ENCODE measurements around the gene RITA1.

The RITA1 gene

DNA sequence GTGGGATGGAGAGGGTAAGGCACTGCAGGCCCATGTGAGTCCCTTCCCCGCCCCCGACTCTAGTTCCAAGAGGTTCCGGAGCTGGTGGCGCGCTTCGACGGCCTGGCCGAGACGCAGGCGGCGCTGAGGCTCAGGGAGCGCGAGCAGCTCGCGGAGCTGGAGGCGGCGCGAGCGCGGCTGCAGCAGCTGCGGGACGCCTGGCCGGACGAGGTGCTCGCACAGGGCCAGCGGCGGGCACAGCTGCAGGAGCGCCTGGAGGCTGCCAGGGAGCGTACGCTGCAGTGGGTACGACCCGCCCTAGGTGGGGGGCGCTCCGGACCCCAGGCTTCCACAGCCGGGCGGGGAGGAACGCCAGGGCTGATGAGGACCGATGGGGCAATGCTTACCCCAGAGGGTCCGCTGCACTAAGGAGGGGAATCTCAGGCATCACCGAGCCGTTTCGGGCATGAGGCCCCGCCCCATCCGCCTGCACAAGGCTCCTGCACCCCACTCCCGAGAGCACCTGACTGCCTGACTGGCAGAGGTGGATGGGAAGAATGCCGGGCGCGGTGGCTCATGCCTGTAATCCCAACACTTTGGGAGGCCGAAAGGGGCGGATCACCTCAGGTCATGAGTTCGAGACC is 31.1 kb upstream of the RITA1 start:
- peak; percentile 84 for DNase-seq (ENCODE audit: low spot score)

DNA sequence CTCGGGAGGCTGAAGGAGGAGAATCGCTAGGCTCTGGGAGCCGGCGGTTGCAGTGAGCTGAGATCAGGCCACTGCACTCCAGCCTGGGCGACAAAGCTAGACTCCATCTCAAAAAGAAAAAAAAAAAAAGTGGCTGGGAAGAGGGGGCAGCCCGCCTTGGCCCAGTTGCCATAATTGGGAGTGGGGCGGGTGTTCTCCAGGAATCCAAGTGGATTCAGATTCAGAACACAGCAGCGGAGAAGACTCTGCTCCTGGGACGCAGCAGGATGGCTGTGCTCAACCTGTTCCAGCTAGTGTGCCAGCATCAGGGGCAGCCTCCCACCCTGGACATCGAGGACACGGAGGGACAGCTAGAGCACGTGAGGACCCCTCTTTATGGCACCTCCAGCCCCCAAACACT is 30.5 kb upstream of the RITA1 start:
- DNase-seq (ENCODE audit: low spot score), result no peak

DNA sequence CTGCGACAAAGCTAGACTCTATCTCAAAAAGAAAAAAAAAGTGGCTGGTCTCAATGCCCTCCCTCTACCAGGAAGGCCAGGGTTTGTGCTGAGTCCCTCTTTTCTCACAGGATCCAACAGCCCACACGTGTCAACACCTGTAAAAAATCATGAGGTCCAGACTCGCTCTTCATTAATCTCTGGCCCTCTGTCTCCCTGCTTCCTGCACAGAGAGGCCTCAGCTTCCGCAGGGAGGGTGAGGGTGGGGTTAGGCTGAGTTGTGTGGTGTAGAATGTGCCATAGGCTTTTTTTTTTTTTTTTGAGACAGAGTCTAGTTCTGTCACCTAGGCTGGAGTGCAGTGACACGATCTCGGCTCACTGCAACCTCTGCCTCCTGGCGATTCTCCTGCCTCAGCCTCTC is 29.9 kb upstream of the RITA1 start:
- DNase-seq (ENCODE audit: low spot score), result peak; percentile 34

DNA sequence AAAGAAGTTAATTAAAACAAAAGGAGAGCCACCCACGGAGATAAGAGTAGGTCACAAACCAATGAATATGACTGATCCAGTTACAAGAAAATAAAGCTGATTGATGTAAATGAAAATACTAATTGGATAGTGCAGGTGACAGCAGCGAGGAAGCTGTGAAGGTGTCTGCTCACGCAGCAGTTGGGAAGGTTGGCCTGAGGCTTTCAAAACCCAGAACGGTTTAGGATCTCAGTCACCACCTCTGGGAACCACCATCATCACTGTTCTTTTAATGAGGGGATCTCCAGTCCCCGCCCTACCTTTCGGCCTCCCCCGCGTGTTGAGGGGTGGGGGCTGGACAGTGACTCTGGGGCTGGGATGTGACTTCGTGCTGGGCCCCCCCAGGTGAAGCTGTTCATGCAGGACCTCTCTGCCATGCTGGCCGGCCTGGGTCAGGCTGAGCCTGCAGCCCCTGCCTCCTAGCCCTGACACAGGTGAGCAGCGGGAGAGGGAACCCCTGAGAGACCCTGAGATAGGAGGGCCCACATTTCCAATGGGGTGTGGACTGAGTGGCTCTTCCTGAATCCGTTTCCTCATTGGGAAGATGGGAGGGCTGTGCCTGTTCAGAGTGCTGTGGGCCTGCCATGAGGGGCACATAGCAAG is 28.2 kb upstream of the RITA1 start:
- DNase-seq (ENCODE audit: low spot score), result no peak

DNA sequence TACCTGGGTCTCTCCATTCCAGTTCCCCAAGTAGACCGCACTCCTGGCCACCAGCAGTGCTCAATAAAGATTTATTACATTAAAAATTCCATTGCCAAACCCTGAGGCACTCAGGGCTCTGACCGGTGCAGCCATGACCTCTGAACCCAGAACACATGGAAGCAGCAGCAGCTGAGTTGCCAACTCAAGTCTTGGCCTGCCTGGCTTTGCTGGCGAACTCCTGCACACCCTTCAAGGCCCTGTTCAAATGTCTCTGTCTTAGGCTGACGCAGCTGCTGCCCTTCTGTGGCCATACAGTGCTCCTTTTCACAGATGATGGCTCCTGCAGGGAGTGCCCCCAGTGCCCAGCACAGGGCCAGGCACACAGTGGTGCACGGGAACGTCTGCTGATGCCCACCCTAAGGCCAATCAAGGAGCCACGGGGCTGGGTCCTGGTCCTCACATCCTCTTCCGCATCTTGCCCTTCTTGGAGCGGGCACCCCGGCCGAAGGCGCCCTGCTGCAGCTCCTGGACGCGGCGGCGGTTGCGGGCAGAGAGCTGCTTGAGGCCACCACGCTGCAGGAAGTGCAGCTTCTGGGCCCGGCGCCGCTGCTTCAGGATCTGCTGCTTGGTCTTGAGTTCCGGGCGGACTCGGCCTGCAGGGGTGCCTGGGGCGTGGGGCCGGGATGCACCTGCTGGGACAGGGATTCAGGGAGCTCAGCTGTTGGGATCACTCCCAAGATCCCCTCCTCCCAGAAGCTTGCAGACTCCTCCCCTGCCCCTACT is 26.9 kb upstream of the RITA1 start:
- DNase-seq (ENCODE audit: low spot score), result no peak

DNA sequence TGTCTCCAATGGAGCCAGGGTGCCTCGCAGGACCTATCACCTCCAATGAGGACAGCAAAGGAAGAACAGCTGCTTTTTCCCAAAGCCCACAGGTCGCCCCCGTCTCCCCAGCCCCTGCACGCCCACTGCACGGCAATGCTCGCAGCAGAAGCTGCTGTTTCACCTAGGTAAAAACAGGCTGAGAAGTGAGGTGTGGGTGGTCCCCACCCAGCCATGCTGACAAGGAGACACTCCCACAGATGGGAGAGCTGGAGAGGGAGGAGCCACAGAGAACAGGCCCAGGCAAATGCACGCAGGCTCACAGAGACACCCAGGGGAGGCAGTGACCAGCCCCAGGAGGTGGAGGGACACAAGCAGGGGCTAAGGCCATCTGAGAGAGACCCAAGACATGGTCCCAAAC is 25.6 kb upstream of the RITA1 start:
- no peak for DNase-seq (ENCODE audit: low spot score)

DNA sequence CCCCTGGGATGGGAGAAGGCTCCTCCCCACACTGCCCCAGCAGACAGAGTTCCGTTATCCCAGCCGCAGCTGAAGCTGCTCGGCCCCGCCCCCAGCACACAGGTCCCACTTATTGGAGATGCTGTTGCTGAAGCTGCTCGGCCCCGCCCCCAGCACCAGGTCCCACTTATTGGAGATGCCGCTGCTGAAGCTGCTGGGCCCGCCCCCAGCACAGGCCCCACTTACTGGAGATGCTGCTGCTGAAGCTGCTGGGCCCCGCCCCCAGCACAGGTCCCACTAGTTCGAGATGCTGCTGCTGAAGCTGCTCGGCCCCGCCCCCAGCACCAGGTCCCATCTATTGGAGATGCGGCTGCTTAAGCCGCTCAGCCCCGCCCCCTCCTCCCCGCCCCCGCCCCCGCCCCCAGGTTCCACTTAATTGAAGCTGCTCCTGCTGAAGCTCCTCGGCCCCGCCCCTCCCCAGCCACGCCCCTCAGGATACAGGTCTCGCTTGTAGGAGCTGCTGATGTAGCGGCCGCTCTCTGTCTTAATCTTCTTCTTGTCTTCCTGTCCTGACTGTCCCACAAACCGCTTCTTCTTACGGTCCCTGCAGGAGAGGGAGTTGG is 24.0 kb upstream of the RITA1 start:
- DNase-seq (ENCODE audit: low spot score), result peak; percentile 99

DNA sequence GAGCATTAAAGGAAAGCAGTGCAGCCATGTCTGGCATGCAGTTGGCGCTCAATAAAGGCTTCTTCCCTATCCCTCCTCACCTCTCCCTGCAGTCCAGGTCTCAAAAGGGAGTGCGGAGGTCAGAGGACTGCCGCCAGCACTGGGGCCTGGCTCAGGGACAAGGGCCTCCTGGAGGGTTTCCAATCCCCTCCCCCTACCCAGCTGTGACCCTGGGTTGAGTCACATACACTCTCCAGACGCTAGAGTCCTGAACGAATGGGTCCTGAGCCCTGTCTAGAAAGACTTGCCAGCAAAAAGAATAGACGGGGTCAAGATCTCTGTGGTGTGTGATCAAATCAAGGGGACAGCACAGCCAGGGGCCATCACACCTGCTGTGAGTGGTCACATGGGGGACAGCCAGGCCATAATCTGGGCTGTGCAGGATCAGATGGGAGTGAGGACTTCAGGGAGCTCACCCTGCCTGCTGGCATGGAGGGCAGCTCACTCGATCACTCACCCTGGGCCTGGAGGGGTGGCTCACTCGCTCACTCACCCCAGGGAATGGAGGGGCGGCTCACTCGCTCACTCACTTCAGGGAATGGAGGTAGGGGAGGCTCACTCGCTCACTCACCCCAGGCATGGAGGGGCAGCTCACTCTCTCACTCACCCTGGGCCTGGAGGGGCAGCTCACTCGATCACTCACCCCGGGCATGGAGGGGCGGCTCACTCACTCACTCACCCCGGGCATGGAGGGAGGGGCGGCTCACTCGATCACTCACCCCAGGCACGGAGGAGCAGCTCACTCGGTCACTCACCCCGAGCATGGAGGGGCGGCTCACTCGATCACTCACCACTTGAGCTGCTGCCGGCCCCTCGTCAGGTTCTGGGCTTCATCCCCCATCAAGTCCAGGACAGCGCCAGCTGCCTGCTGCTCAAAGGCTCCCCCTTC is 23.2 kb upstream of the RITA1 start:
- DNase-seq (ENCODE audit: low spot score), result peak; percentile 77

DNA sequence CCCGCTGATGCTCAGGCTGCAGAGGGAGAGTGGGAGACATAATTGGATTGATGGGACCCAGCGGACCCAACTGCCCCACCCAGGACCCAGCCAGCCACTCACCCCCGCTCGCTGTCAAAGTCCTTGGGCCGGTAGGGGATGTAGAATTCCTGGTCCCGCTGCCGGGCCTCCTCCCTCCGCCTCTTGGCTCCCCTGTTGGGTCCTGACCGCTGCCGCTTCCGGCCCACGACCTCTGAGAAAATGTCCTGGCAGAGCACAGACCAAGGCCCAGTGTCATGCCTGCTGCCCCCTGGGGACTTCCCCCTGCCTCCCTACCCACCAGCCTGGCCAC is 22.5 kb upstream of the RITA1 start:
- DNase-seq (ENCODE audit: low spot score), result no peak

DNA sequence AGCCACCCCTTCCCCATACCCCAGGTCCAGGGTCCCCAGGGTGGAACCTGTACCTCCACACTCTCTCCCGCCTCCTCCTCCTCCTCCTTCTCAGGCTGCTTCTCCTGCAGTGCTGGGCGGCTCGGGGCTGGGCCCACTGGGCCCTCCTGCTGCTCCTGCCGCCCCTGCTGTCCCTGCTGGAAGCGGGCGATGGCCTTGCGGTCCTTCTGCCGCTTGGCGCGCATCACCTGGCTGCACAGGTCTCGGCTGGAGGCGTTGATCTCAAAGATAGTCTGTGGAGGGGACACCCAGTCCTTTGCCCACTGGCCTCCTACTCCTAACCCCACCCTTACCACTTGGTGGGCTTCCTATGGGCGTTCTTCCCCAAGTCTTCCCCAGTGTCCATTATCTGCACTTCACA is 21.5 kb upstream of the RITA1 start:
- no peak for DNase-seq (ENCODE audit: low spot score)

DNA sequence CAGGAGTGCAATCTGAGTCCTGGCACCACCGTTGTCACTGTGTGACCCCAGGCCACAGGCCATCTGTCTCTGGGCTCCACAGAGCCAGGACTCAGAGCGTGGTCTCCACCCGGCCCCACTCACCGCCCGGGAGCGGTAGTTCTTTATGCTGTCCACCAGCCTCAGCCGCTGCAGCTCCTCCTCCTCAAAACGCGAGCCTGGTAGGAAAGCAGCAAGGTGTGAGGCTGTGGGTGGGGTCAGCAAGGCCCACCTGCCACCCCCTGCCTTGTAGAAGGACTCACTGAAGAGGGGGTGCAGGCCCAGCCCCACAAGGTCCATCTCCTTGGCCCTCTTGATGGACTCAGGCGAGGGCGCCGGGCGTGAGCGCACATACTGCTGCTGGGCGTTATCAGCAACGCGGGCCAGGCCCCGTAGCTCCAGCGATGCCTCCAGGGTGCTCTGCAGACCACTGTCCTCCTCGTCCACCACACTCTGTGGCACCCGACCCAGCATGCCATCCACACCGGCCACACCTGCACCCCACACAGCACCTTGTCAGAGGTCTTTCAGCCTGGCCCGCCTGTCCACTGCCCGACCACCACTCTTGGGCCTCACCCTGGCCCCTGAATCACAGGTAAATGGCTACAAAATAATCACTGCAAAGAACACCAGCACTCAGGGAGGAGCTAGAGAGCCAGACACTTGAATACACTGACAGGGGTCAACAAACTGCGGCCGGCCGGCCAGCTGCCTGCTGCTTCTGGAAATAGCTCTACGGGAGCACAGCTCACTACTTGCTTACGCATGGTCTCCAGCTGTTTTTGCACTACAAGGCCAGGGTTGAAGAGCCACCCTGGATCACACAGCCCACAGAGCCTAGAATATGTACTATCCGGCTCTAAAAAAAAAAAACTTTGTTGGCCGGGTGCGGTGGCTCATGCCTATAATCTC is 19.7 kb upstream of the RITA1 start:
- DNase-seq (ENCODE audit: low spot score), result no peak

DNA sequence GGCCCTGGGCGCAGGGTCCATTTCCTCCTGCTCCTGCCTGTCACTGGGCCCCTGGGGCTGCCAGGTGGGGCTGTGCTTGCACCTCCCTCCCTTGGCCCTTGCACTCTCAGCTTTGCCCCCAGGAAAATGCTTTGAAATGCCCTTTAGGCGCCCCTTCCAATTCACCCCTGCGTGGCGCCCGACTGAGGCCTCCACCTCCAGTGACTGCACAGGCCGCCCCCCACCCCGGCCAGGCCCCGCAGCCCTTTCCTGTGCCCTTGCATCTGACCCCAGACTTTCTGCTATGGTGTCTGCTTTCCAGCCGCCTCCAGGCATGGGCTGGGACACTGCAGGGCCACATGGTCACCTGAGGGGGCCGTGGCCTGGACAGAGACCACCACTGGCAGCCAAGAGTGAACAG is 17.7 kb upstream of the RITA1 start:
- no peak for DNase-seq (ENCODE audit: low spot score)

DNA sequence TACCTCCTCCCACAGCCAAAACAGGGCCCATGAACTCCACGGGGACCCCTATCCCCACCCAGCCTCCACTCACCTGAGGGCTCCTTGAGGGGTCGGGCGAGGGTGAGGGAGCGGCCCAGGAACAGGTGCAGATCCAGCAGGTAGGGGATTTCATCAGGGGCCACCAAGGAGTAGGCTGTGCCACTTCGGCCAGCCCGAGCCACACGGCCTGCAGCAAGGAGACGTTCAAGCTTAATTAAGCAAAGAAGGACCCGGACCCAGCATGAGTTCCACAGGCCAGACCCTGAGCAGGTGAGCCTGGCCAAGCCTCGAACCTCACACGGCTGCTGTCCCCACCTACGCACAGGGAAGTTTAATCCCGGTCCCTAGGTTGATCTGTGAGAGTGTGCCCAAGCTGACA is 15.8 kb upstream of the RITA1 start:
- no peak for DNase-seq (ENCODE audit: low spot score)

DNA sequence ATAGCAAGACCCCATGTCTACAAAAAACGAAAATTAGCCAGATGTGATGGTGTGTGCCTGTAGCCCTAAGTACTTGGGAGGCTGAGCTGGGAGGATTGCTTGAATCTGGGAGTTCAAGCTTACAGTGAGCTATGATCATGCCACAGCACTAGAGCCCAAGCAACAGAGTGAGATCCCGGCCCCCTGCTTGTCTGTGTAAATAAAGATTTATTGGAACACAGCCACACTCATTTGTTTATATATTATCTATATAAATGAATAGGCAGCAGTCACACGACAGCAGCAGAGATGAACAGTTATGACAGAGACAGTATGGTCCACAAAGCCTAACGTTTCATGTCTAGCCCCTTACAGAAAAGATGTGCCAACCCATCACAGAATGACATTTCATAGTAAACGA is 15.1 kb upstream of the RITA1 start:
- no peak for DNase-seq (ENCODE audit: low spot score)

DNA sequence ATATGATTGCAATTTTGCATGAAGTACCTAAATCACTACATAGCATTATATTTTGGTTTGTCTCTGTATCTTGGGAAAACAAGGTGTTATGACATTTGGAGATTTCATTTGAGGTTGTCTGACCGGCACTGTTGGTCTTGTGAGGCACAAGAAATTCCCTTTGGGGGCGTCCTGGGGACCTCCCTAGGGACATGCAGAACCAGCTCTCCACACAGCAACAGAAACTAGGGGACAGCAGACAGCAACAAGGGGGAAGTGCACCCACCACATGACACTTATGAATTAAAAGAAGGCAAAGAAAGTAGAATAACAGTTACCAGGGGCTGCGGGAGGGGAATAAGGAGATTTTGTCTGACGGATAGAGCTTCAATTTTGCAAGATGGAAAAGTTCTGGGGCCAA is 14.6 kb upstream of the RITA1 start:
- DNase-seq (ENCODE audit: low spot score), result peak; percentile 64

DNA sequence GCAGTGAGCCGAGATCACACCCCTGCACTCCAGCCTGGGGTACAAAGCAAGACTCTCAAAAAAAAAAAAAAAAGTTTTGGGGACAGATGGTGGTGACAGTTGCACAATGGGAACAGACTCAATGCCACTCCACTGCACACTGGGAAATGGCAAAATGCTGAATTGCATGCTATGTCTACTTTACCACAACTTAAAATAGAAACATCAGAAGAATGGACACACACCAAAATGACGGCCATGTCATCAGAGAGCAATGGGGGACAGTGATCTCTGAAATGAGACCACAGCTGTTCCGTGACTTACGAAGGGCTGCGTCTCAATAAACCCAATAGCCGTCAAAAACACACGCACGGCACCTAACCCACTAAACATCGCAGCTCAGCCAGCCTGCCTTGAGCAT is 14.0 kb upstream of the RITA1 start:
- peak; percentile 37 for DNase-seq (ENCODE audit: low spot score)

DNA sequence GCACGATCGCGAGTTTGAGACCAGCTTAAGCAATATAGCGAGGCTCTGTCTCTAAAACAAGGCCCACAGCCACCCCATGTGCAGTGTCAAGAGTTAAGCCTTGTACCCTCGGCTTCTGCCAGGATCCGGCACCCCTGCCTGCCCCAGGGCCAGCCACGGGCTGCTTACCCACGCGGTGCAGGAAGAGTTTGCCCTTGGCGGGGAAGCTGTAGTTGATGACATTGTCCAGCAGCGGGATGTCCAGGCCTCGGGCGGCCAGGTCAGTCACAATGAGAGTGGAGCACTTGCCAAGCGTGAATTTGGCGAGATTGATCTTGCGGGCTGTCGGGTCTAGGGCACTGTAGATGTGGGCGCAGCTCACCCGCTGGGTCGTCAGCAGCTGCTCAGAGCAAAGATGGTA is 13.3 kb upstream of the RITA1 start:
- no peak for DNase-seq (ENCODE audit: low spot score)

DNA sequence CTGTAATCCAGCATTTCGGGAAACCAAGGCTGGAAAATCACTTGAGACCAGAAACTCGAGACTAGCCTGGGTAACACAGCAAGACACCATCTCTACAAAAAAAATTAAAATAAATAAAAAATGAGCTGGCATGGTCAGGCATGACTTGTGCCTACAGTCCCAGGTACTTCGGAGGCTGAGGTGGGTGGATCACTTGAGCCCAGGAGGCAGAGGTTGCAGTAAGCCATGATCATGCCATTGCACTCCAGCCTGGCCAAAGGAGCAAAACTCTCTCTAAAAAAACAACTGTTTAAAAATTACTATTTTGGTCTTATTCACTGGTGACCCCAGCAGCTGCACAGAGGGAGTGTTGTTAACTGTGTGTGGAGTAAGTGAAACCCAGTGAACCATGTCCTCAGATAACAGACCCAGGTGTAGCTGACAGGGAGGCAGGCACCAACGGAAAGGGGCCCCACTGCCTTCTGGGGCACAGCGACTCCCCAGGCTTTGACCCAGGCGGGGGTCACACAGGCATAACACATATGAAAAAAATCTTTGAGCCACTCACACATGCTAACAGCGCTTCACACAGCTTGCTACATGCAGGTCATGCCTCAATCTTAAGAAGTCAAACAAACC is 12.3 kb upstream of the RITA1 start:
- DNase-seq (ENCODE audit: low spot score), result peak; percentile 96

DNA sequence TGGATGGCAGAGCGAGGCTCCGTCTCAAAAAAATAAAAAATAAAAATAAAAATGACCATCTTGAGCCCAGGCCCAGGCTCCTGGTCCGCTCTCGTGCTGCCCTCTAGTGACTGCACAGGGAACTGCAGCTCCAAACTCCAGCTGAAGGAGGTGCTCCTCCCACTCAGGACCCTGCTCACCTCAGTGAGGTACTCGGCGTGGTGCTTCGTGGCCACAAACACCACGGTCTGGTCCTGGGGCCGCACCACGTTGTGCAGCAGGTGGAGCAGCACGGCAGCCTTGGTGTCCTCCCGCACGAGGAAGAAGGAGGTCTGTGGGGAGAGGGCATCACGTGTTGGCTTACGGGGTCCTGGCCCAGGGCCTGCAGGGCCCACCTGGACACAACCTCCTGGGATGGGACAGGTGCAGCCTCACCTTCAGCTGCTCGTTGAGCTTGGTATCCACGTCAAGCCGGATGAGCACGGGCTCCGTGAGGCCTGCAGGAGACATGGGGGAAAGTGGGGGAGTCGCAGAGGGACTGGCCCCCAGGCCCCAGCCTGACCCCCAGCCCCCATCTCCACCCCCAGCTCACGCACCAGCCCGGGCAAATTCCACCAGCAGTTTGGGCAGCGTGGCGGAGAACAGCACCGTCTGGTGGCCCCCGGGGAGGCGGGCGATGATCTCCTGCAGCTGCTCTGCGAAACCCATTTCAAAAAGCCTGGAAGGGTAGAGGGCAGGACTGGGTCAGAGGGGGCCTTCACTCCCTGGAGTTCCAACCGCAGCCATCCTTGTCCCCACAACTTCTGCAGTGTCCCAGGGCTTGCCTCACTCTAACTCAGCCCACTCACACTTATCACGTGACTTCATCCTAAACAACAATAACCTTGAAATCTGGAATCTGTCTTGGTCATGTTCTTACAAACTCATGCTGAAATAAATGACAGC is 10.8 kb upstream of the RITA1 start:
- DNase-seq (ENCODE audit: low spot score), result peak; percentile 88

All from NAMALWA (cell line).